ENCODE results near the gene HAO2.

HAO2 gene

GRCh38 chr1:119348941-119349340 is 19.6 kb upstream of the HAO2 start:
- TF ChIP-seq REST (IDR thresholded peaks at IDR 0.05; ENCODE audit: low read depth) (no peak), NFIC (IDR thresholded peaks at IDR 0.05) (no peak), USF1 (IDR thresholded peaks at IDR 0.05) (no peak), EP300 (IDR thresholded peaks at IDR 0.05; ENCODE audit: borderline replicate concordance) (no peak), CEBPB (IDR thresholded peaks at IDR 0.05) (no peak), TAF1 (IDR thresholded peaks at IDR 0.05; ENCODE audit: low read depth) (no peak), ZBTB7A (IDR thresholded peaks at IDR 0.05; ENCODE audit: low read depth) (no peak), TCF12 (IDR thresholded peaks at IDR 0.05; ENCODE audit: low read depth) (no peak), EGR1 (IDR thresholded peaks at IDR 0.05) (no peak), CREB1 (IDR thresholded peaks at IDR 0.05; ENCODE audit: low read depth) (no peak), TEAD4 (IDR thresholded peaks at IDR 0.05) (no peak), FOXM1 (IDR thresholded peaks at IDR 0.05; ENCODE audit: borderline replicate concordance, low read depth) (no peak), YY1 (IDR thresholded peaks at IDR 0.05; ENCODE audit: low read depth) (no peak), RAD21 (IDR thresholded peaks at IDR 0.05; ENCODE audit: low read depth) (no peak)
- TF ChIP-seq, protein P1, sequence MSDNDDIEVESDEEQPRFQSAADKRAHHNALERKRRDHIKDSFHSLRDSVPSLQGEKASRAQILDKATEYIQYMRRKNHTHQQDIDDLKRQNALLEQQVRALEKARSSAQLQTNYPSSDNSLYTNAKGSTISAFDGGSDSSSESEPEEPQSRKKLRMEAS (IDR thresholded peaks at IDR 0.05), result no peak

GRCh38 chr1:119351997-119352396 is 16.6 kb upstream of the HAO2 start:
- no peak for TF ChIP-seq YY1 (IDR thresholded peaks at IDR 0.05; ENCODE audit: low read depth)
- TF ChIP-seq EGR1 (IDR thresholded peaks at IDR 0.05), result no peak
- TF ChIP-seq CREB1 (IDR thresholded peaks at IDR 0.05; ENCODE audit: low read depth), result no peak
- TF ChIP-seq, protein P1 (IDR thresholded peaks at IDR 0.05), result no peak
- no peak for TF ChIP-seq TEAD4 (IDR thresholded peaks at IDR 0.05)
- TF ChIP-seq CEBPB (IDR thresholded peaks at IDR 0.05), result no peak
- no peak for TF ChIP-seq TAF1 (IDR thresholded peaks at IDR 0.05; ENCODE audit: low read depth)
- TF ChIP-seq ZBTB7A (IDR thresholded peaks at IDR 0.05; ENCODE audit: low read depth), result no peak
- TF ChIP-seq USF1 (IDR thresholded peaks at IDR 0.05), result no peak
- TF ChIP-seq NFIC (IDR thresholded peaks at IDR 0.05), result no peak
- no peak for TF ChIP-seq TCF12 (IDR thresholded peaks at IDR 0.05; ENCODE audit: low read depth)
- no peak for TF ChIP-seq EP300 (IDR thresholded peaks at IDR 0.05; ENCODE audit: borderline replicate concordance)
- no peak for TF ChIP-seq REST (IDR thresholded peaks at IDR 0.05; ENCODE audit: low read depth)
- no peak for TF ChIP-seq FOXM1 (IDR thresholded peaks at IDR 0.05; ENCODE audit: borderline replicate concordance, low read depth)
- no peak for TF ChIP-seq RAD21 (IDR thresholded peaks at IDR 0.05; ENCODE audit: low read depth)

DNA sequence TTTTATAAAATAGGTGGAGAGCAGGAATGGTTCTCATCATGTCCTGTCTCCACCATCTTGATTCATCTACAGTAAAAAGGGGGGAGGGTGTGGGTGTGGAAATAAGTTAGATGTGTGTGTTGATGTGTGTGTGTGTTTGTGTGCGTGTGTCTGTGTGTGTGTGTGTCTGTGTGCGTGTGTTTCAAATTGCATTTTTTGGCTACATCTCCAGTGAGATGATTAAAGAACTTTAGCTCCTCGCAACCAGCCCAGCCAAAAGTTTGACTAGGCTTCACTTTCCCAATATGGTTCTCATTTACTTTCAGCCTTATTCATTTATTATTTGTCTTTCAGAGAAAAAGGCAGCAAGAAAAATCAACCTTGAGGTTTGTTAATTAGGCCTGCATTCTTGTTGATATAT is 14.7 kb upstream of the HAO2 start:
- TF ChIP-seq EGR1 (IDR thresholded peaks at IDR 0.05) (no peak), CEBPB (IDR thresholded peaks at IDR 0.05) (no peak)

- TF ChIP-seq EP300 (IDR thresholded peaks at IDR 0.05; ENCODE audit: borderline replicate concordance), result no peak
- TF ChIP-seq, protein P1 (IDR thresholded peaks at IDR 0.05), result no peak
- no peak for TF ChIP-seq EGR1 (IDR thresholded peaks at IDR 0.05)
- TF ChIP-seq RAD21 (IDR thresholded peaks at IDR 0.05; ENCODE audit: low read depth), result no peak
- no peak for TF ChIP-seq TCF12 (IDR thresholded peaks at IDR 0.05; ENCODE audit: low read depth)
- no peak for TF ChIP-seq CEBPB (IDR thresholded peaks at IDR 0.05)
- TF ChIP-seq NFIC (IDR thresholded peaks at IDR 0.05), result no peak
- no peak for TF ChIP-seq TEAD4 (IDR thresholded peaks at IDR 0.05)
- no peak for TF ChIP-seq ZBTB7A (IDR thresholded peaks at IDR 0.05; ENCODE audit: low read depth)
These were observed 9.9 kb upstream of the HAO2 start for GRCh38 chr1:119358636-119359035.

DNA sequence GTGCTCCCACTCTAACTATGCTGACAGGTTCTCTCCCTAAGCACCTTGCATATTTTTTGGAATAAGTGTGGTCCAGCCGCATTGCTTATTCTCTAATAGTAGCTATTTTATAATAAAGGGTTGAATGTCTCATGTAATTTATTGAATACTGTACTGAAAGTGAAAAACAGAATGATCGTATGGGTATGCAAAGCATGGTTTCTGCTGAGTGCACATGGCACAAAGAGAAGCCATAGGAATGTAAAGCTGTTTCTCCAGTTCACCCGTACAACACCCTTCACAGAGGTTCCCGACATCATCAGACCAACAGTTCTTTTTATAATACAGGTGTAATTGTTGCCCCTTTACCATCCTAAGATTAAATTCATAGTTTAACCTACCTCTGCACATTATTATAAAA is 8.9 kb upstream of the HAO2 start:
- TF ChIP-seq TEAD4 (IDR thresholded peaks at IDR 0.05), result no peak
- no peak for TF ChIP-seq EP300 (IDR thresholded peaks at IDR 0.05; ENCODE audit: borderline replicate concordance)
- TF ChIP-seq, protein P1 (IDR thresholded peaks at IDR 0.05), result no peak
- TF ChIP-seq USF1 (IDR thresholded peaks at IDR 0.05), result no peak

DNA sequence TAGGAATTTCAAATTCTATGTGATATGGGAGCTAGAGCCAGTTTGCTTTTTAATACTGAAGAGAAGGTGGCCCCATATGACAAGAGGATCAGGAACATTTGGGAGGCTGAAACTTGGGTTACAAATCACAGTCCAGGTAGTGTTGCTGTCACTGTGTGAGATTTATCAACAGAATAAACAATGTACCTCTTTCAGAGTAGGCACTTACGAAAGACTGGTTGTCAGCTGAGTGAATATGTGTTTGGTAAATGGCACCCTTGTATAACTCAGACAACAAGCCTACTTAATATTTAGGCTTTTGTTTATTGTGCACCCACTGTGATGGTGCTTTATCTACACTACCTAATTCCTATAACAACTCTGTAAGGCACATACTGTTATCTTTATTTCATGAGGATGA is 7.4 kb upstream of the HAO2 start:
- TF ChIP-seq REST (IDR thresholded peaks at IDR 0.05; ENCODE audit: low read depth) (no peak), YY1 (IDR thresholded peaks at IDR 0.05; ENCODE audit: low read depth) (no peak), RAD21 (IDR thresholded peaks at IDR 0.05; ENCODE audit: low read depth) (no peak), TEAD4 (IDR thresholded peaks at IDR 0.05) (no peak), TAF1 (IDR thresholded peaks at IDR 0.05; ENCODE audit: low read depth) (no peak), ZBTB7A (IDR thresholded peaks at IDR 0.05; ENCODE audit: low read depth) (no peak), FOXM1 (IDR thresholded peaks at IDR 0.05; ENCODE audit: borderline replicate concordance, low read depth) (no peak), CREB1 (IDR thresholded peaks at IDR 0.05; ENCODE audit: low read depth) (no peak), USF1 (IDR thresholded peaks at IDR 0.05) (no peak), EGR1 (IDR thresholded peaks at IDR 0.05) (no peak), TCF12 (IDR thresholded peaks at IDR 0.05; ENCODE audit: low read depth) (no peak), EP300 (IDR thresholded peaks at IDR 0.05; ENCODE audit: borderline replicate concordance) (no peak), NFIC (IDR thresholded peaks at IDR 0.05) (no peak), CEBPB (IDR thresholded peaks at IDR 0.05) (no peak)
- TF ChIP-seq, protein P1 (IDR thresholded peaks at IDR 0.05), result no peak
